ENCODE results near the gene RIN1.

GRCh38 chr11:66363187-66363601, 27.0 kb upstream of the RIN1 start:
- no peak for TF ChIP-seq POLR2A (IDR thresholded peaks at IDR 0.05; ENCODE audit: low read depth, low read length)
- no peak for TF ChIP-seq POU2F2 (IDR thresholded peaks at IDR 0.05; ENCODE audit: low read depth, low read length)
- TF ChIP-seq POLR2AphosphoS5 (IDR thresholded peaks at IDR 0.05; ENCODE audit: low read depth, low read length): no peak
